Ishikawa (cell line): ENCODE data around the gene KYNU.

Source experiments
- CEBPB ChIP-seq: IDR thresholded peaks from 2 replicates; pipeline ENCODE4 v1.6.1; 2012
- FOXM1 ChIP-seq: IDR thresholded peaks from 2 replicates; pipeline ENCODE4 v1.6.1; 2012; ENCODE audit warnings: low read depth, borderline replicate concordance
- NFIC ChIP-seq: IDR thresholded peaks from 2 replicates; pipeline ENCODE4 v1.6.1; 2012
- RAD21 ChIP-seq: IDR thresholded peaks from 2 replicates; pipeline ENCODE4 v1.6.1; 2012; ENCODE audit warnings: low read depth
- REST ChIP-seq: IDR thresholded peaks from 2 replicates; pipeline ENCODE4 v1.6.1; 2012; ENCODE audit warnings: low read depth, mild to moderate bottlenecking
- TAF1 ChIP-seq: IDR thresholded peaks from 2 replicates; pipeline ENCODE4 v1.6.1; 2012; ENCODE audit warnings: low read depth, mild to moderate bottlenecking
- TF ChIP-seq, protein P1 (sequence below): IDR thresholded peaks from 2 replicates; pipeline ENCODE4 v1.6.1; 2012

DNA sequence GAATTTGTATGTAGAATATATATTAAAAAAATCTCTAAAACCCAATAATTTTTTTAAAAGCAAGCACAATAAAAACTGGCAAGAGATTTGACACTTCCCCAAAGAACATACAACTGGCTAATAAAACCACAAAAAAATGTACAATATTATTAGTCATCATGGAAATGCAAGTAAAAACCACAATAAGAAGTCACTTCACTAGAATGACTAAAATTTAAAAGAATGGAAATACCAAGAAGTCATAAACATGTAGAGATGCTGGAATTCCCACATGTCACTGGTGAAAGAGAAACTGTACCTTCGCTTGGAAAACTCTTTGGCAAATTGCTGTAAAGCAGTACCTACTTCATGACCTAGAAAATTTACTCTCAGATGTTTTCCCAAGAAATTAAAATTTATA lies 43.4 kb upstream of the KYNU start:
- no peak for TF ChIP-seq REST
- no peak for TF ChIP-seq NFIC
- no peak for TF ChIP-seq TAF1
- no peak for TF ChIP-seq RAD21
- TF ChIP-seq, protein P1, sequence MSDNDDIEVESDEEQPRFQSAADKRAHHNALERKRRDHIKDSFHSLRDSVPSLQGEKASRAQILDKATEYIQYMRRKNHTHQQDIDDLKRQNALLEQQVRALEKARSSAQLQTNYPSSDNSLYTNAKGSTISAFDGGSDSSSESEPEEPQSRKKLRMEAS, result no peak
- TF ChIP-seq CEBPB, result no peak
- TF ChIP-seq FOXM1, result no peak
